Duodenal mucosa (tissue), 2 donors: Measurements from ENCODE around the gene TGFBR2.

ENCODE experiments used
- H3K27ac ChIP-seq: one replicate; pipeline ENCODE4 v1.7.0; 2013; ENCODE audit warnings: low read depth, low read length
- H3K27me3 ChIP-seq, 2 donors: one replicate each; pipeline ENCODE4 v1.7.0; 2013; ENCODE audit warnings: low read length in 2 of 2, control low read depth in 1 of 2; ENCODE audit not compliant: insufficient read depth in 2 of 2, control insufficient read depth in 1 of 2
- H3K36me3 ChIP-seq, 2 donors: one replicate each; pipeline ENCODE4 v1.7.0; 2013; ENCODE audit warnings: low read length in 2 of 2, control low read depth in 1 of 2; ENCODE audit not compliant: insufficient read depth in 2 of 2, control insufficient read depth in 1 of 2
- H3K4me1 ChIP-seq, 2 donors: one replicate each; pipeline ENCODE4 v1.7.0; 2013; ENCODE audit warnings: low read length in 2 of 2, control low read depth in 1 of 2; ENCODE audit not compliant: insufficient read depth in 2 of 2, control insufficient read depth in 1 of 2
- H3K4me3 ChIP-seq, 2 donors: one replicate each; pipeline ENCODE4 v1.7.0; 2013; ENCODE audit warnings: low read length in 2 of 2, low read depth in 1 of 2
- H3K9ac ChIP-seq, 2 donors: one replicate each; pipeline ENCODE4 v1.7.0; 2013; ENCODE audit warnings: low read length in 2 of 2, low read depth in 1 of 2
- H3K9me3 ChIP-seq, 2 donors: one replicate each; pipeline ENCODE4 v1.7.0; 2013; ENCODE audit warnings: low read length in 2 of 2, control low read depth in 1 of 2; ENCODE audit not compliant: control insufficient read depth in 1 of 2

Gene TGFBR2

DNA sequence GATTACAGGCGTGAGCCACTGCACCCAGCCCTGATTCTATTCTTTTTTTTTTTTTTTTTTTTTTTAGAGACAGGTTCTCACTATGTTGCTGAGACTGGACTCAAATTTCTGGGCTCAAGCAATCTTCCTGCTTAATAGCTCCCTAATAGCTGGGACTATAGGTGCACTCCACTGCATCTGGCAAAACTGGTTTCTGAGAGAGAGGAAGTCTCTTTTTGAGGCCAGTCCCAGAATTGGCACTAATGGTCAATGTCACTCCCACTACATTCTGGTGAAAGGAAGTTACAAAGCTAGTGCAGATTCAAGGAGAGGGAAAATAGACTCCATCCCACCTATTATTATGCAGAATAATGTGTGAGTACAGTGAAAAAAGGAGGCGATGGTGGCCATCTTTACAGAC lies 5.8 kb upstream of the TGFBR2 start:
- peaks cover 16 to 30% of the 10 kb centered on the region in 2 donors for H3K4me1 ChIP-seq
- H3K27me3 ChIP-seq: no peaks in the 10 kb centered on the region
- no peak overlapping the region for H3K9ac ChIP-seq
- no peaks in the 10 kb centered on the region for H3K36me3 ChIP-seq
- H3K9me3 ChIP-seq: no peaks in the 10 kb centered on the region
- no peak overlapping the region for H3K27ac ChIP-seq
- H3K4me3 ChIP-seq: no peak overlapping the region

DNA sequence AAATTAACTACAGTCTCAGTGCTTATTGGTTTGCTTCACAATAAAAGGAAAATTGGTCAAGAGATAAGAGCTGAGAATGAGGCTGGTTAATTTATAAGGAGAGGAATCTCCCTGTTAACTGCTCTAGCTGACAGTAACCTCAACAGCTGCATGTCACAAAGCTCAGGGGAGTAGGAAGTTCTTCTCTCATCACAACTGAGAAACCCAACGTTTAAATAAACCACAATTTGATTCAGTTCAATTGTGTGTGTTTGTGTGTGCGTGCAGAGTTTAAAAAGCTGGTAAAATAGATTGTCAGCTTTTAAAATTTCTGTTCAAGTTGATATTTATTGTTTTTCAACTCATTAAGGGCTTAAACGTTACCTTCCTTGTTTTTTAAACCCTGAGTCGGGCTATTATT lies 3.5 kb upstream of the TGFBR2 start:
- H3K4me3 ChIP-seq: no peak overlapping the region
- H3K9ac ChIP-seq: no peak overlapping the region
- no peaks in the 10 kb centered on the region for H3K9me3 ChIP-seq
- no peaks in the 10 kb centered on the region for H3K36me3 ChIP-seq
- no peaks in the 10 kb centered on the region for H3K27me3 ChIP-seq
- H3K4me1 ChIP-seq: peaks cover 17% of the 10 kb centered on the region in 2 donors
- no peak overlapping the region for H3K27ac ChIP-seq

DNA sequence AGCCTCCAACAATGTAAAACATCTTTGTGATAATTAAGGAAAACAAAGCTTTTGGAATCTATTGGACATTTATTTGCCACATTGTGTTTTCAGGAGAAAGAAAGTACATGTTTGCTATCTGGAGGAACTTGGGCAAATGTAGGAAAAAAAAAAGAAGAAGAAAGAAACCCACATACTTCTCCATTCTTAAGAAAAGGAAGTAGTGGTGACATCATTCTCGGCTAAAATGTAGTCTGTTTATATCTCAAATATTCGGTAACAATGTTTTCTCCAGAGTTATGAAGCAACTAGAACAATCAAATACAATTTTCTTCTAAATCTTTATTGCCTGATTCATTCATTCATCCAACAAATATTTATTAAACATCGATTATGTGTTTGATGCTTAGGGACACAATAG lies 2.3 kb upstream of the TGFBR2 start:
- Histone ChIP-seq H3K9me3 (no peaks in the 10 kb centered on the region), H3K4me1 (peaks cover 17 to 25% of the 10 kb centered on the region in 2 donors), H3K9ac (no peak overlapping the region), H3K27ac (no peak overlapping the region), H3K27me3 (no peaks in the 10 kb centered on the region), H3K4me3 (no peak overlapping the region), H3K36me3 (no peaks in the 10 kb centered on the region)

DNA sequence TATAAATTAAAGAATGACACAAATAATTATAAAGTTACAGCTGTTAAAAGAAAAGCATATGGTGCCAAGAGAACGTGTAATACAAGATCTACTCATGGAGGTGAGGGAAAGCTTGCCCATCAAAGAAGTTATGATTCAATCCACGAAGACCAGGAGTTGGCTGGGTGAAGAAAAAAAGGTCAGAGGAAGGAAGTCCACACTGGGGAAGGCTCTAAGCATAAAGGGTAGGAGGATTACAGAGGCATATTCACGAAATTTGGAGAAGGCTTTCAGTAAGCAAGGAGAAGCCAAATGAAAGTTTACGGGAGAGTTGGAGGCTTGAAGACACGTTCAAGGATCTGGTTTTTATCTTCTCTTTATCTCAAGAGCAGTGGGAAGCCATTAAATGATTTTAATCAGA lies 1.8 kb upstream of the TGFBR2 start:
- Histone ChIP-seq H3K4me3 (peak overlapping the region in 1 of 2 donors; percentile 2), H3K4me1 (peaks cover 17 to 25% of the 10 kb centered on the region in 2 donors), H3K9me3 (no peaks in the 10 kb centered on the region), H3K36me3 (no peaks in the 10 kb centered on the region), H3K27me3 (no peaks in the 10 kb centered on the region), H3K9ac (peak overlapping the region in 1 of 2 donors; percentile 7), H3K27ac (no peak overlapping the region)

DNA sequence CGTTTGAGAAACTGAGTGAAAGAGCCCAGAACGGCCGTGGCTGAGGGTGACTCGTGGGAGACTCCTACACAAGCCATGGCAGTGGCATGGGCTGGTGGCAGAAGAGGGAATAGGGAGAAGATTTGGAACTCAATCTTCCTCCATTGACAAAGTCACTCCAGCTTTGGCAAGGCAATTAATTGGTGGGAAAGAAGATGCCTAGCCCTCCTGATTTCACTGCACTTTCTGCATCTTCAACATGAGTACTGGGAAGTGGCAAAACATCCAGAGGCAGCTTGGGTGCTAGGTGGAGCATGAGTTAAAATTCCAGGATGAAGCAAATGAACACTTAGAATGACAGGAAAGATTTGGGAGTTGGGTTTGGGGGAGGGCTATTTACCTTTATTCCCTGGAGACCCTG lies 1.4 kb upstream of the TGFBR2 start:
- H3K27ac ChIP-seq: no peak overlapping the region
- no peaks in the 10 kb centered on the region for H3K36me3 ChIP-seq
- H3K9ac ChIP-seq: peak overlapping the region in 1 of 2 donors; percentile 7
- no peaks in the 10 kb centered on the region for H3K9me3 ChIP-seq
- peak overlapping the region in 1 of 2 donors; percentile 2 for H3K4me3 ChIP-seq
- H3K27me3 ChIP-seq: no peaks in the 10 kb centered on the region
- H3K4me1 ChIP-seq: peaks cover 17 to 27% of the 10 kb centered on the region in 2 donors

DNA sequence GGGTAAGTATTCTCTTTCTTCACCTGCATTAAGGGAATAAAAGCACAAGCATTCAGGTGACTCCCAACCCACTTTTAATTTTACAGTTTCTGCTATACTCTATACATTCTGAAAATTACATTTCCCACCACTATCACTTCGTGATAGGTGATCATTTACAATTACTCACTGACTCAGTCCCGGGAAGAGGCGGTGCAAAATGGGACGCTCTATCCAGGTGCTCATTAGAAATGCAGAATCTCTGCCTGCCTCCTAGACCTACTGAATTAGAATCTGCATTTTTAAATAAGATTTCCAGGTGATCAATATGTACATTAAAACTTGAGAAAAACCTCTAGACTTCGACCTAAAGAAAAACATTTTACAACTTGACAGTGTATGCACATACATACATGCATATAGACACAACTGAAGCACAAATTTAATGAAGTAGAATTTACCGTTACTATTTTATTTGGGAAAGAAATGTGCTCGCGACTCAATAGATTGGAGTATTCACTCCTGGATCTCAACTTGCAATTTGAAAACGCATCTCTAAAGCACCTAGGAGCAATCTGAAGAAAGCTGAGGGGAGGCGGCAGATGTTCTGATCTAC lies 598 bp upstream of the TGFBR2 start:
- Histone ChIP-seq H3K4me3 (peak overlapping the region; percentile 83 to 92), H3K4me1 (peaks cover 21 to 32% of the 10 kb centered on the region in 2 donors), H3K36me3 (no peaks in the 10 kb centered on the region), H3K9me3 (no peaks in the 10 kb centered on the region), H3K9ac (peak overlapping the region; percentile 76 to 94), H3K27ac (peak overlapping the region; percentile 92), H3K27me3 (no peaks in the 10 kb centered on the region)

DNA sequence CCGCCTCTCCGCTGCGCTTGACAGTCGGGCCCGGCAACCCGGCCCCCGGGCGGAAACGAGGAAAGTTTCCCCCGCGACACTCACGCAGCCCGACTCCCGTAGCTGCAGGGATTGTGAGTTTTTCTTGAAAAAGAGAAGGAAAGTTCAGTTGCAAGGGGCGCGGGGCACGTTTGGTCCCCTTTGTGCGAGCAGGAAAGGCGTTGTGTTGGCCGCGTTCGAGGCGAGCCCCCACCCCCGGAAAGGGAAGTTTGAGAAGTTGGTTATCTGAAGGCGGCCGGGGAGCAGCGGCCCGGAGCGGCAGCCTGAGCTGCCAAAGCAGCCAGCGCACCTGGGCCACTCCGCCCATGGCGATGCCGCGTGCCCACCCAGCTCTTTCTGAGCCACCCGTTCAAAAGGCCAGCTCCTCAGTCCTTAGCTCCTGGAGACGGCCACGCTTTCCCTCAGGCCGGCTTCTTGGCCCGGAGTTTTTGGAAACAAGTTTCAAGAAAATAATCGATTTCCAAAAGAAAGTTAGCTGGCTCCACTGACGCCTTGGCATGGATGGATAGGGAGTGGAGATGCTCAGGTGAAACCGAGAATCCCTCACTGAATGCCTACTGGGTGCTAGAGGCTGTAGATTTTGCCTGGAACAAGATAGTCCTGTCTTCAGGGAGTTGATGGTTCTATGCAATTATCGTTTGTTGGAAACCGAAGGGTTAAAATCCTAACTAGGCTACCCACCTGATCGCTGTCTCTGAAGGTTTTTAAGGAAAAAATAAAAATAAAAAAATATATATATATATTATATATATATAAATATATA lies 832 bp downstream of the TGFBR2 start:
- Histone ChIP-seq H3K9ac (peak overlapping the region; percentile 76 to 94), H3K4me1 (peaks cover 26 to 46% of the 10 kb centered on the region in 2 donors), H3K27me3 (no peaks in the 10 kb centered on the region), H3K9me3 (no peaks in the 10 kb centered on the region), H3K36me3 (no peaks in the 10 kb centered on the region), H3K27ac (peak overlapping the region; percentile 92), H3K4me3 (peak overlapping the region; percentile 83 to 92)

DNA sequence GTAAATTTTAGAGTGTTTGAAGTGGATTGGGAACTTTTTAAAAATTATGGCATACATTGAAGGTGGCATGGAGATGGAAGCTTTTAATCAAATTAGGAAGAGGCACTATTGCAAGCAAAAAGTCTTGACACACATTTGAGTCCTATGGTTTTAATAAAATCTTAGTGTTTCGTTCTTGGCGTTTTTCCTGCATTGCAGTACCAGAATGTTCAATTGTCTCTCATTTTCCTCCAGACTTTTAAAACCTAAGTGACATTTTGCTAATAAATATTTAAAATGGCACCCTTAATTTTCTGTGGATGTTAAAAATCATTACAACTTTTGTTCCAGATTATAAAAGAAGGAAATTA lies 2.2 kb downstream of the TGFBR2 start:
- H3K9me3 ChIP-seq: no peaks in the 10 kb centered on the region
- H3K27ac ChIP-seq: peak overlapping the region; percentile 14
- no peaks in the 10 kb centered on the region for H3K27me3 ChIP-seq
- no peaks in the 10 kb centered on the region for H3K36me3 ChIP-seq
- H3K4me3 ChIP-seq: peak overlapping the region; percentile 58 to 61
- peak overlapping the region; percentile 25 to 52 for H3K9ac ChIP-seq
- H3K4me1 ChIP-seq: peaks cover 29 to 57% of the 10 kb centered on the region in 2 donors

DNA sequence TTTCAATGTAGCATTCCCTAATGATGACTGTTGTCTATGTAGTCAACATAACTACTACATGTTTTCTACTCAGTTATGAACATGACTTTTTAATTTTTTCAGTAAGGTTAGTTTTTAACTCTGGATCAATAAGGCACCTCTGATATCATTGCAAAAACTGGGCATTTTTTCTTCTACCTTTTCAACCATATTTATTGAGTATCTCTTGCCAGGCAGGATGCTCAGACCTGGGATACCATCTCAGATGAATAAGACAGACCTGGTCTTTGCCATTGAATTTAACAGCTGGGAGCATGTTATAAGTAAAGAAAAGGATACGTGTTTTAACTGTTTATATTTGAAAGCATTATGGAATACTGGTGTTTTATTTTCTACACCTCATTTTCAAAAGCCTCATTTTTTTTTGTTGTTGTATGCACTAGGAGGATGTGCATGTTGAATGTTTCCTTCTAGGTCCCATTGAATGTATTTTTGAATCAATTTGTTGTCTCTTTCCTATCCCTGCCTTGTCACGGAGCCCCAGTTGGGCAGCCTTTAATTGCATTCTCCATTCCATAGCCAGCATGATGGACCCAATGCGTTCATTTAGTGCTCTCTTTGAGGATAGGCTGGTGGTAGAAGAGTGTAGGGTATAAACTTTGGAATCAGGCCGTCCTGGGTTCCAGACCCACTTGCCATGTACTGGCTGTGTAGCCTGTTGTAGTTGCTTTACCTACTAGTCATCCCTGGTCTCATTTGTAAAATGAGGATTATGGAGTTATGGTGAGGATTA lies 3.7 kb downstream of the TGFBR2 start:
- Histone ChIP-seq H3K27me3 (no peaks in the 10 kb centered on the region), H3K9me3 (no peaks in the 10 kb centered on the region), H3K4me3 (peak overlapping the region; percentile 32 to 44), H3K27ac (no peak overlapping the region), H3K4me1 (peaks cover 26 to 57% of the 10 kb centered on the region in 2 donors), H3K36me3 (no peaks in the 10 kb centered on the region), H3K9ac (no peak overlapping the region)
